ENCODE results near the gene CLCN7.

Gene CLCN7

GRCh38 chr16:1397779-1398178 lies 77.0 kb downstream of the CLCN7 start:
- Mint-ChIP-seq H3K27ac (no peak overlapping the region), H3K36me3 (ENCODE audit: low read depth) (peaks cover 17% of the 10 kb centered on the region), H3K4me3 (no peak overlapping the region), H3K4me1 (no peaks in the 10 kb centered on the region), H3K9me3 (no peaks in the 10 kb centered on the region), H3K27me3 (ENCODE audit: low read depth) (no peaks in the 10 kb centered on the region)
- TF ChIP-seq CTCF (IDR thresholded peaks at IDR 0.05; ENCODE audit: unreplicated experiment in 3 of 3), result no peak

GRCh38 chr16:1395444-1396031 lies 79.3 kb downstream of the CLCN7 start:
- Mint-ChIP-seq H3K36me3 (ENCODE audit: low read depth) (peaks cover 21% of the 10 kb centered on the region), H3K27me3 (ENCODE audit: low read depth) (no peaks in the 10 kb centered on the region), H3K4me1 (no peaks in the 10 kb centered on the region), H3K4me3 (no peak overlapping the region), H3K27ac (no peak overlapping the region), H3K9me3 (no peaks in the 10 kb centered on the region)
- TF ChIP-seq CTCF (IDR thresholded peaks at IDR 0.05; ENCODE audit: unreplicated experiment in 3 of 3), result no peak

Data from nephron (organoid).